NOMO-1 (cell line): Measurements from ENCODE around the gene LSM14A.
A peak's percentile ranks its signal among the peaks of the same experiment; 100 is the strongest.
"Not testable (repeated sequence)": the region's sequence is repeated elsewhere in the genome, so short reads cannot be mapped to it uniquely, and the experiment has no call there.

Experiments
- DNase-seq, 2 experiments: peaks; one replicate each; lab custom pipeline; 2025; ENCODE audit not compliant: unreplicated experiment in 2 of 2; lab: John Stamatoyannopoulos, UW

LSM14A gene

GRCh38 chr19:34171877-34172660, at the start of gene LSM14A:
Gene LSM14A, plus strand, starts transcription at chr19:34172504. Its CDS starts 139 bp downstream, at chr19:34172643.
- peak; percentile 74 to 76 for DNase-seq

- no peak for DNase-seq
Observed at GRCh38 chr19:34124828-34125227, 47.5 kb upstream of the LSM14A start.

- no peak for DNase-seq
Observed at GRCh38 chr19:34126966-34127365, 45.3 kb upstream of the LSM14A start.

GRCh38 chr19:34127684-34128189, 44.6 kb upstream of the LSM14A start:
- DNase-seq = no peak

GRCh38 chr19:34128558-34129250, 43.6 kb upstream of the LSM14A start:
- DNase-seq = no peak

- DNase-seq = no peak
Observed at GRCh38 chr19:34131100-34131499, 41.2 kb upstream of the LSM14A start.

- not testable (repeated sequence) for DNase-seq
Observed at GRCh38 chr19:34132145-34132544, 40.2 kb upstream of the LSM14A start.

GRCh38 chr19:34132706-34133105, 39.6 kb upstream of the LSM14A start:
- not testable (repeated sequence) for DNase-seq

- DNase-seq = peak; percentile 89 to 90
Observed at GRCh38 chr19:34134190-34135053, 37.9 kb upstream of the LSM14A start.

GRCh38 chr19:34135054-34135800, 37.1 kb upstream of the LSM14A start:
- DNase-seq = peak; percentile 3 to 22

- no peak for DNase-seq
Observed at GRCh38 chr19:34135821-34136611, 36.3 kb upstream of the LSM14A start.

- no peak for DNase-seq
Observed at GRCh38 chr19:34141025-34141424, 31.3 kb upstream of the LSM14A start.

- no peak for DNase-seq
Observed at GRCh38 chr19:34142440-34142839, 29.9 kb upstream of the LSM14A start.

GRCh38 chr19:34145741-34146202, 26.5 kb upstream of the LSM14A start:
- peak; percentile 5 to 56 for DNase-seq

- DNase-seq = no peak
Observed at GRCh38 chr19:34148658-34149185, 23.6 kb upstream of the LSM14A start.

- no peak for DNase-seq
Observed at GRCh38 chr19:34149873-34150272, 22.4 kb upstream of the LSM14A start.

- no peak for DNase-seq
Observed at GRCh38 chr19:34150558-34150957, 21.7 kb upstream of the LSM14A start.

GRCh38 chr19:34151439-34151838, 20.9 kb upstream of the LSM14A start:
- DNase-seq = no peak

GRCh38 chr19:34154401-34154800, 17.9 kb upstream of the LSM14A start:
- no peak for DNase-seq
